H9 (cell line): ENCODE measurements around the gene TMEM167B. TPM values are rescaled to one million over a fixed set of nuclear protein-coding genes. Genes with fewer than 3 reads are reported as not detected.

Experiments
- DNase-seq: peaks from one replicate; pipeline ENCODE4 v3.0.0-alpha.2; 2017
- H2AFZ ChIP-seq: one replicate; pipeline ENCODE4 v1.6.1; 2013; ENCODE audit warnings: mild to moderate bottlenecking, low read length, control low read depth, moderate library complexity
- H2AK5ac ChIP-seq: 2 replicates; pipeline ENCODE4 v1.6.1; 2013; ENCODE audit warnings: low read length, control low read depth, mixed read lengths; ENCODE audit not compliant: insufficient read length
- H2BK120ac ChIP-seq: one replicate; pipeline ENCODE4 v1.6.1; 2013; ENCODE audit warnings: low read depth, mild to moderate bottlenecking, low read length, control low read depth, inconsistent platforms; ENCODE audit not compliant: poor library complexity, severe bottlenecking
- H2BK12ac ChIP-seq: 2 replicates; pipeline ENCODE4 v1.6.1; 2013; ENCODE audit warnings: low read length, control low read depth, mixed read lengths, low read depth; ENCODE audit not compliant: insufficient read length
- H2BK15ac ChIP-seq: 2 replicates; pipeline ENCODE4 v1.6.1; 2013; ENCODE audit warnings: low read depth, low read length, control low read depth
- H2BK20ac ChIP-seq: one replicate; pipeline ENCODE4 v1.6.1; 2013; ENCODE audit warnings: low read depth, mild to moderate bottlenecking, low read length, control low read depth, inconsistent platforms; ENCODE audit not compliant: poor library complexity, severe bottlenecking
- H2BK5ac ChIP-seq: 2 replicates; pipeline ENCODE4 v1.6.1; 2013; ENCODE audit warnings: low read length, control low read depth, mixed read lengths; ENCODE audit not compliant: insufficient read length
- H3K14ac ChIP-seq: 2 replicates; pipeline ENCODE4 v1.6.1; 2013; ENCODE audit warnings: low read length, control low read depth; ENCODE audit not compliant: insufficient read depth
- H3K18ac ChIP-seq: 2 replicates; pipeline ENCODE4 v1.6.1; 2013; ENCODE audit warnings: low read depth, mild to moderate bottlenecking, mixed read lengths, low read length, control low read depth; ENCODE audit not compliant: insufficient read length
- H3K23ac ChIP-seq: 2 replicates; pipeline ENCODE4 v1.6.1; 2013; ENCODE audit warnings: low read length, control low read depth, mixed read lengths, low read depth; ENCODE audit not compliant: insufficient read length
- H3K23me2 ChIP-seq: 2 replicates; pipeline ENCODE4 v1.6.1; 2013; ENCODE audit warnings: low read depth, mild to moderate bottlenecking, mixed read lengths, low read length, control low read depth; ENCODE audit not compliant: insufficient read length, poor library complexity, severe bottlenecking
- H3K27ac ChIP-seq: 2 replicates; pipeline ENCODE4 v1.5.1; 2013; ENCODE audit warnings: low read length, control low read depth, mixed read lengths, low read depth; ENCODE audit not compliant: insufficient read length
- H3K27me3 ChIP-seq: 2 replicates; pipeline ENCODE4 v1.6.1; 2013; ENCODE audit warnings: low read length, control low read depth, inconsistent platforms; ENCODE audit not compliant: insufficient read depth
- H3K4ac ChIP-seq: 2 replicates; pipeline ENCODE4 v1.6.1; 2013; ENCODE audit warnings: low read depth, mild to moderate bottlenecking, control low read depth, inconsistent platforms, low read length, moderate library complexity
- H3K4me1 ChIP-seq: 2 replicates; pipeline ENCODE4 v1.6.1; 2013; ENCODE audit warnings: low read length, control low read depth, inconsistent platforms; ENCODE audit not compliant: insufficient read depth
- H3K4me2 ChIP-seq: 2 replicates; pipeline ENCODE4 v1.6.1; 2013; ENCODE audit warnings: low read length, control low read depth, mixed read lengths; ENCODE audit not compliant: insufficient read length, insufficient read depth
- H3K56ac ChIP-seq: 2 replicates; pipeline ENCODE4 v1.6.1; 2013; ENCODE audit warnings: low read depth, mild to moderate bottlenecking, mixed read lengths, low read length, control low read depth; ENCODE audit not compliant: insufficient read length
- H3K79me1 ChIP-seq: 2 replicates; pipeline ENCODE4 v1.6.1; 2013; ENCODE audit warnings: low read depth, mild to moderate bottlenecking, moderate library complexity, low read length, control low read depth, inconsistent platforms; ENCODE audit not compliant: insufficient read depth, poor library complexity, severe bottlenecking
- H3K79me2 ChIP-seq: 2 replicates; pipeline ENCODE4 v1.6.1; 2013; ENCODE audit warnings: low read length, control low read depth, inconsistent platforms; ENCODE audit not compliant: insufficient read depth
- H3K9ac ChIP-seq: 2 replicates; pipeline ENCODE4 v1.6.1; 2013; ENCODE audit warnings: low read length, control low read depth, mixed read lengths; ENCODE audit not compliant: insufficient read length; ENCODE audit errors: extremely low read depth
- H3K9me3 ChIP-seq: one replicate; pipeline ENCODE4 v1.6.1; 2013; ENCODE audit warnings: low read depth, low read length, inconsistent platforms; ENCODE audit not compliant: control insufficient read depth
- H3T11ph ChIP-seq: one replicate; pipeline ENCODE4 v1.6.1; 2013; ENCODE audit warnings: mild to moderate bottlenecking, low read length, control low read depth, inconsistent platforms
- H4K20me1 ChIP-seq: one replicate; pipeline ENCODE4 v1.6.1; 2013; ENCODE audit not compliant: control insufficient read depth, insufficient read length, insufficient read depth
- H4K5ac ChIP-seq: 2 replicates; pipeline ENCODE4 v1.6.1; 2013; ENCODE audit warnings: low read depth, mild to moderate bottlenecking, mixed read lengths, low read length, control low read depth; ENCODE audit not compliant: insufficient read length
- H4K8ac ChIP-seq: replicated peaks from 2 replicates; pipeline ENCODE4 v1.6.1; 2013; ENCODE audit warnings: low read length, control low read depth, mixed read lengths, low read depth; ENCODE audit not compliant: insufficient read length
- H4K91ac ChIP-seq: 2 replicates; pipeline ENCODE4 v1.6.1; 2013; ENCODE audit warnings: low read depth, mild to moderate bottlenecking, moderate library complexity, mixed read lengths, low read length, control low read depth; ENCODE audit not compliant: insufficient read length
- H3K27ac Mint-ChIP-seq, 3 experiments: 2 replicates in 2 of 3; 3 replicates in 1 of 3; pipeline ENCODE4 v1.8.0; 2020 to 2021; ENCODE audit warnings: mixed read lengths in 3 of 3, mild to moderate bottlenecking in 1 of 3, moderate library complexity in 1 of 3
- H3K27me3 Mint-ChIP-seq: 2 replicates; pipeline ENCODE4 v1.8.0; 2021; ENCODE audit warnings: low read depth, mild to moderate bottlenecking, moderate library complexity, mixed read lengths
- H3K36me3 Mint-ChIP-seq, 3 experiments: 2 replicates in 2 of 3; 3 replicates in 1 of 3; pipeline ENCODE4 v1.8.0; 2020 to 2021; ENCODE audit warnings: low read depth in 3 of 3, mixed read lengths in 3 of 3; ENCODE audit not compliant: insufficient read depth in 1 of 3
- H3K4me1 Mint-ChIP-seq, 2 experiments: 2 replicates each; pipeline ENCODE4 v1.8.0; 2020; ENCODE audit warnings: mixed read lengths in 2 of 2
- H3K4me3 Mint-ChIP-seq, 2 experiments: 2 replicates in 1 of 2; 3 replicates in 1 of 2; pipeline ENCODE4 v1.8.0; 2020 to 2021; ENCODE audit warnings: mild to moderate bottlenecking in 2 of 2, mixed read lengths in 2 of 2, moderate library complexity in 1 of 2
- H3K9me3 Mint-ChIP-seq, 2 experiments: 2 replicates in 1 of 2; 3 replicates in 1 of 2; pipeline ENCODE4 v1.8.0; 2020; ENCODE audit warnings: mild to moderate bottlenecking in 2 of 2, mixed read lengths in 2 of 2, moderate library complexity in 1 of 2
- WGBS: extraction: QIAGEN DNeasy Blood & Tissue Kit; methylation state at CpG from one replicate; pipeline ENCODE4 v1.1.7; 2013; ENCODE audit warnings: missing lambda C conversion rate, low lambda C conversion rate, mixed read lengths; ENCODE audit not compliant: insufficient read length; ENCODE audit errors: extremely low coverage; 5-methylcytosine and 5-hydroxymethylcytosine counted together
- total RNA-seq: library from RNA; stranded (reverse); gene quantifications from 2 replicates; pipeline ENCODE4 v1.2.1, GENCODE V29; 2021
- TF ChIP-seq, protein P1 (sequence below): fragments of 200-600 bp; sonication (generic); conservative IDR thresholded peaks from 3 replicates; pipeline ENCODE4 v1.8.0; 2021; ENCODE audit warnings: antibody characterized with exemption, mild to moderate bottlenecking

The TMEM167B gene
- total RNA-seq, 1 experiment from 2014 or later = 13.9 TPM

DNA sequence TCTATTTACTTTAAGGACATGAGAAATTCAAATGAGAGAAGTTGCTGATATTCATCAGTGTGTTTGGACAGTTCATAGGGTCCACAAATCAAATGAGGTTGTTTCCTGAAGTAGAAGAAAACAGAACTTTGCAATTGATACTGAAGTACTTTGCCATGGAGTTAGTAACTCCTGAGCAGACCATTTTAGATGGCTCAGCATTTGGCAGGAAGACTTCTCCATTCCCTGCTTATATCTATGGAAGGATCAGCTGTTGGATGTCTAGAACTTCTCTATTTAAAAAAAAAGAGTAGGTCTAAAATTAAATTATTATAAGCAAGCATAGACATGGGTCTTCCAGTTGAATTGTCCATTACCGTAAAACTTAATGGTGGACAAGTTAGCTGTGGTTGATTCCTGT lies 5.1 kb downstream of the TMEM167B start:
- Histone ChIP-seq H2BK15ac (no peak overlapping the region), H3K4ac (no peak overlapping the region), H3K56ac (no peak overlapping the region), H3K14ac (no peak overlapping the region), H3K4me1 (no peaks in the 10 kb centered on the region), H4K5ac (no peak overlapping the region), H3K79me1 (no peaks in the 10 kb centered on the region), H3K79me2 (peaks cover 4% of the 10 kb centered on the region; the same call in 1 of the 2 replicates), H2BK20ac (no peak overlapping the region), H4K91ac (no peak overlapping the region), H3K23me2 (peaks cover 6% of the 10 kb centered on the region), H2BK5ac (no peak overlapping the region), H3K27me3 (no peaks in the 10 kb centered on the region), H3K9ac (no peak overlapping the region), H2AK5ac (no peak overlapping the region), H3K27ac (no peak overlapping the region), H2BK12ac (no peak overlapping the region), H3K23ac (no peak overlapping the region), H2BK120ac (no peak overlapping the region), H2AFZ (no peak overlapping the region), H4K20me1 (no peaks in the 10 kb centered on the region), H3T11ph (no peak overlapping the region), H3K18ac (no peak overlapping the region), H4K8ac (no peak overlapping the region), H3K9me3 (no peaks in the 10 kb centered on the region), H3K4me2 (no peak overlapping the region)
- WGBS = no CpG with 5 or more reads among the region's 1 CpG
- H3K36me3 Mint-ChIP-seq = peaks cover 0 to 20% (median 13%) of the 10 kb centered on the region in 3 experiments; a peak in 6 of 7 replicates
- TF ChIP-seq, protein P1, sequence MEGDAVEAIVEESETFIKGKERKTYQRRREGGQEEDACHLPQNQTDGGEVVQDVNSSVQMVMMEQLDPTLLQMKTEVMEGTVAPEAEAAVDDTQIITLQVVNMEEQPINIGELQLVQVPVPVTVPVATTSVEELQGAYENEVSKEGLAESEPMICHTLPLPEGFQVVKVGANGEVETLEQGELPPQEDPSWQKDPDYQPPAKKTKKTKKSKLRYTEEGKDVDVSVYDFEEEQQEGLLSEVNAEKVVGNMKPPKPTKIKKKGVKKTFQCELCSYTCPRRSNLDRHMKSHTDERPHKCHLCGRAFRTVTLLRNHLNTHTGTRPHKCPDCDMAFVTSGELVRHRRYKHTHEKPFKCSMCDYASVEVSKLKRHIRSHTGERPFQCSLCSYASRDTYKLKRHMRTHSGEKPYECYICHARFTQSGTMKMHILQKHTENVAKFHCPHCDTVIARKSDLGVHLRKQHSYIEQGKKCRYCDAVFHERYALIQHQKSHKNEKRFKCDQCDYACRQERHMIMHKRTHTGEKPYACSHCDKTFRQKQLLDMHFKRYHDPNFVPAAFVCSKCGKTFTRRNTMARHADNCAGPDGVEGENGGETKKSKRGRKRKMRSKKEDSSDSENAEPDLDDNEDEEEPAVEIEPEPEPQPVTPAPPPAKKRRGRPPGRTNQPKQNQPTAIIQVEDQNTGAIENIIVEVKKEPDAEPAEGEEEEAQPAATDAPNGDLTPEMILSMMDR = no peak
- H3K27me3 Mint-ChIP-seq = no peaks in the 10 kb centered on the region
- H3K4me3 Mint-ChIP-seq = no peak overlapping the region
- H3K27ac Mint-ChIP-seq = no peak overlapping the region
- peaks cover 10 to 11% of the 10 kb centered on the region in 2 experiments for H3K4me1 Mint-ChIP-seq
- DNase-seq = no peak
- peaks cover 0 to 3% of the 10 kb centered on the region in 2 experiments; a peak in 1 of 5 replicates for H3K9me3 Mint-ChIP-seq
